ENCODE results near the gene FGL2.
"Not testable (repeated sequence)": the region's sequence is repeated elsewhere in the genome, so short reads cannot be mapped to it uniquely, and the experiment has no call there.

FGL2 gene

DNA sequence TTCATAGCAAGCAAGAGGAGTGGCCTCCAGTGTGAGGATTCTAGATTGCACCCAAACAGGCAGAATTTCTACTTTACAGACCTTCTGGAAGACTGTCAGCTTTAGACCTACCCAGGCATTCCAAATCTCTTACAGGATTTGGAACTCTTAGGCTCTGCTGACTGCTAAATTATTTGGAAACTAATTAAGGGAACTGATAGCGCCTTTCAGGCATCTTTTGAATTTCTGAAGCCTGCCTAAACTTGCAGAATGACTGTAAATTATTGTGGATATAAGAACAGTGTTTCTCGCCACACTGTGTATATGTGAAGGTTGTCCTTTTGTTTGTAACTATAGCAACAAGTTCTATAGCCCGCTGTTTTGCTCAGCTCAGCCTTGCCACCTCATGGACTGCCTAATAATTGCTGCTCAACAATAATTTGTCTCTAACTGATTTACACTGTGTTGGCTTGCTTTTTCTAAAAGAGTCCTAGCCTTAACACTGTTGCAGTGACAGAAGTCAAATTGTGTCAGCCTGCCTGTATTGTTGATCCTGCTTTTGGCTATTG lies 44.6 kb downstream of the FGL2 start:
- DNase-seq = not testable (repeated sequence)

- DNase-seq = not testable (repeated sequence)
Observed at GRCh38 chr7:77152232-77152631, 47.4 kb downstream of the FGL2 start.

All from effector CD8-positive, alpha-beta T cell (primary cell).